Activated T-cell treated with anti-CD3 and anti-CD28 coated beads, Interleukin-2, amount 50 U/mL, for 48 hours (primary cell): ENCODE data around the gene CLIC4.

Experiments used
- DNase-seq, 2 experiments: peaks; one replicate each; pipeline ENCODE4 v3.0.0-alpha.2; 2020

The CLIC4 gene

DNA sequence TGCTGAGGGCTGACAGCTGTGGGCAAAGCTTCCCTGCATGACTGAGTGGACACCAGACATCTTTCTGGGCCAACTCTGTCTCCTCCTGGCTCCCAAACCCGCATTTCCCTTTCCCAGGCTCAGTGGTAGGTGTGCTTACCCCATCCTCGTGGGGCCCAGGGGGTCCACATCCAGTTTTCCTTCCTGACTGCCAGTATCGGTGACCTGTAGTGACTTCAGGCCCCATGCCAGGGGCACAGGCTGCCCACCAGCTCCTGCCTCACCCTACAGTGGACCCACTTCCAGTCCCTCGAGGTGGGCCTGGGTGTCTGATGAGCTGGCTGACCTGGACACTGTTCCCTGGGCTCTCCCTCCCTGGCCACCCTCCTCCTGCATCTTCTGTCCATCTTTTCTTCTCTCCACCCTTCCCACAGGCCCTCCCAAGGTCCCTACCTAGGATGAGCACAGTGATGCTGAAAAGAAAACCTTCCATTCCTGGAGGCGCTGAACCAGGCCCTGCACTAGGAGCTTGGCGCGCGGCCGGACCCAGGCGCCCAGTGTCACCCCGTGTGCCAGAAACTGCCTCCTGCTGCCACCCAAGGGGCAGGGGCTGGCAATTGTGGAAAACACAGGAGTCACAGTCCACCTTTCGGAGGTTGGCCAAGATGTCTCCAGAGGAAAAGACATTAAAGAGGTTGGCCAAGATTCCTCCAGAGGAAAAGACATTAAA is 117.7 kb downstream of the CLIC4 start:
- DNase-seq, result no peak

DNA sequence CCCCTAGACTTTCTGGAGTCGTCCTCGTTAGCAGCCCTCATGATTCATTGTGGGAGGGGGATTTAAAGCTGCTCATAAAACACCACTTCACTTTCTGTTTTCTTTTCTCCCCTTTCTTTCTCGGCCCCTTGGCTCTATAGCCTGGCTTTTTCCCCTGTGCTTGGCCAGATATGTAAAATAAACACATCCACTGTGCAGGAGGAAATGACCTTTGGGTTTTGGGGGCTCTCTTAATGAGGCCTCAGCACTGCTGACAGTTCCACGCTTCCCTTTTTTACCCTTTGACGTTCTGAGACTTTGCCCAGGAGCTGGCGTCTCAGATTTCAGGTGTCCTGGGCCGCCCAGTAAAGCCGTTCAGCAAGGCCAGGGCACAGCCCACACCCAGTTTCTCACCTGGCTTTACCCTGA is 119.1 kb downstream of the CLIC4 start:
- DNase-seq, result no peak

GRCh38 chr1:24865168-24865567 is 119.9 kb downstream of the CLIC4 start:
- DNase-seq, result no peak

- DNase-seq, result no peak
Measured at GRCh38 chr1:24865587-24865986, 120.3 kb downstream of the CLIC4 start.

- DNase-seq, result no peak
Measured at GRCh38 chr1:24866211-24867083, 121.2 kb downstream of the CLIC4 start.

DNA sequence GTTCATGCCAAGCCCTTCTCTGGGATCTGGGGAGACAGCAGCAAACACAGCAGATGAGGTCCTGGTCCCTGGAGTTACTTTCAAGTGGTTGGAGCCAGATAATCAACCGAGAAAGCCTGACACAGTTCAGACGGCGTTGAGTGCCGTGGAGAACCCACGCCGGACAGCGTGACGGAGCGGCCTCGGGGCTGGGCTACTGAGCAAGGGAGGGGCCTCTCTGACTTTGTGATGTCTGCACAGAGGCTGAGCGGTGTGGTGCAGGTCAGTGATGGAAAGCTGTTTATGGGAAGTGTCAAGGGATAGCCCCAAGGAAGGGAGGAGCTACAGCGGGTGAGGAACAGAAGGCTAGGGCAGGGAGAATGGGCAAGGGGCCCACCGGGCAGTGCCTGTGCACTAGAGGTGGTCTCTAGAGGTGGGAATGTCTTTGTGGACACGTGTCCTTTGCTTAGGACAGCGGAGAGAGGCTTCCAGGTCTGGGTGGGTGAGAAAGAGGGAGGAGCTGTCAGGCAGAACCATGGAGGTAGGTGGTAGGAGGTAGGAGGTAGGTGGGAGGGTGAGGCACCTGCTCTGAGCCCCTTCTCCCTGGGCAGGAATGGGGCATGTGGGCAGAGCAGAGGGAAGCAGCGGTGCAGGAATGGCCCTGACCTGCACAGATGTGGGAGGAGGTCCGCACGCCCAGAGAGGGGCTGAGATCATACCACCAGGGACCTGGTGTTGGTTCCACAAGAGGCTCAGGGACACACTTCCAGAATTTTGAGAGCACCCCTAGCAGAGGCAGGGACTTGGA is 122.0 kb downstream of the CLIC4 start:
- no peak for DNase-seq

- DNase-seq, result no peak
Measured at GRCh38 chr1:24868016-24868875, 123.0 kb downstream of the CLIC4 start.

DNA sequence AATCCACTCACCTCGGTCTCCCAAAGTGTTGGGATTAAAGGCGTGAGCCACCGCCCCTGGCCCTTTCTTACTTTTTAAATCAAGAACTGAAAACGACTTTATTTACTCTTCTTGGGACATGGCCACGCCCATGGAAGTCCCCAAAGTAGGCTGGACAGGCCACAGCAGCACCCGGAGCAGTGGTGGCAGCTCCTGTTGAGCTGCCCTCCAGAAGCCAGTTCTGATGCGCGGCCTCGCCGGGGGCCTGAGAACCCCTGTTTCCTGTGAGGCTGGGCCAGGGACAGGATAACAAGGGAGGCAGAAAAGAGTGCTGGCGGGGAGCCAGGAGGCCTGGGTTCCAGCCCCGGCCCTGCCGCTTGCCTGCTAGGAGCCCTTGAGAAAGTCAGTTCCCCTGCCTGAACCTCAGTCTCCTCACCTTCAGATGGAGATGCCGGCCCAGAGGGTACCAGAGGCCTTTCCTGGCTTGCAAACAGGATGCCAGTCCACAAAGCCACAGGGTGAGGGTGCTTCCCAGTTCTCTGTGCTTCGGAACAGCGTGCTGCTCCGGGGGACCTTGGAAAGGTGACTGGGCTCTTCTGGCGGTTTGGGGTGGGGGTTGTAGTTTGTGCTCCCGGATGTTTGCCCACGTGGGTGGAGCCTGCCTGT is 125.4 kb downstream of the CLIC4 start:
- DNase-seq, result peak in 1 of 2 experiments; percentile 39

- DNase-seq, result peak in 1 of 2 experiments; percentile 15
Measured at GRCh38 chr1:24871306-24871901, 126.2 kb downstream of the CLIC4 start.

DNA sequence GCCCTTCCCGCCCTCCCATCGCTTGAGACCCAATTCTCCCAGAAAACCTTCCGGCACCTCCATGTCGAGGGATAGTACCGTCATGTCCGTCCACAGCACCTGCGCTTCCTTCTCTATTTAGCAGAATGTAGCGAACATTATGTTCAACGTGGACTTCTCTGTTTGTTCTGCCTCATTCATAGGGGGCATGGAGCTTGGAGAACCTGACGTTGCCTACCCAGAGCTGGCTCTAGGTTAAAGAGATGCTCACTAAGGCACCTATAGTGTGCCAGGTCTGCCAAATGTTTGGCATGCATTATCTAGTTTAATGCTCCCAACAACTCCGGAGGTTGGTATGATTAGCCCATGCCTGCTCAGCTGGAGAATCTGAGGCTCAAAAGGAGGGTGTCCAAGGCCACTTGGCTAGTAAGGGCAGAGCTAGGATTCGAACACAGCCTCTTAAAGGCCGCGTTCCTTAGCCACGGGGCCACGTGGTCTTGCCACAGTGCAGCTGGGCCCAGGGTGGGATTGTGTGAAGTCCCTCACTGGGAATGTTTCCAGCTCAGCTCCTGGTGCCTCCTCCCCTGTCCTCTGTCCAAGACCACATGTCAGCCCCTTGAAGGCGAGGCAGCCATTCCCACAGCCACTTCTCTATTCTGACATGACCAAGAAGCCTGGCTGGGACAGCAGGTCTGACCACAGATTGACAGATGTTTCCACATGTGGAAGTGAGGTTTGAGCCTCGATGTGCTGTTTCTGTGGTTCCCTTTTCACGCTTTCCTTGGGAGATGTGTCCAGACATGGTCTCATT is 127.0 kb downstream of the CLIC4 start:
- DNase-seq, result peak in 1 of 2 experiments; percentile 13

GRCh38 chr1:24873148-24873547 is 127.9 kb downstream of the CLIC4 start:
- DNase-seq, result no peak

- no peak for DNase-seq
Measured at GRCh38 chr1:24874056-24874455, 128.8 kb downstream of the CLIC4 start.

- DNase-seq, result no peak
Measured at GRCh38 chr1:24874611-24875234, 129.5 kb downstream of the CLIC4 start.

GRCh38 chr1:24875257-24875656 is 130.0 kb downstream of the CLIC4 start:
- peak in 1 of 2 experiments; percentile 4 for DNase-seq

- no peak for DNase-seq
Measured at GRCh38 chr1:24875991-24876506, 130.8 kb downstream of the CLIC4 start.

GRCh38 chr1:24878045-24878444 is 132.8 kb downstream of the CLIC4 start:
- peak in 1 of 2 experiments; percentile 11 for DNase-seq

DNA sequence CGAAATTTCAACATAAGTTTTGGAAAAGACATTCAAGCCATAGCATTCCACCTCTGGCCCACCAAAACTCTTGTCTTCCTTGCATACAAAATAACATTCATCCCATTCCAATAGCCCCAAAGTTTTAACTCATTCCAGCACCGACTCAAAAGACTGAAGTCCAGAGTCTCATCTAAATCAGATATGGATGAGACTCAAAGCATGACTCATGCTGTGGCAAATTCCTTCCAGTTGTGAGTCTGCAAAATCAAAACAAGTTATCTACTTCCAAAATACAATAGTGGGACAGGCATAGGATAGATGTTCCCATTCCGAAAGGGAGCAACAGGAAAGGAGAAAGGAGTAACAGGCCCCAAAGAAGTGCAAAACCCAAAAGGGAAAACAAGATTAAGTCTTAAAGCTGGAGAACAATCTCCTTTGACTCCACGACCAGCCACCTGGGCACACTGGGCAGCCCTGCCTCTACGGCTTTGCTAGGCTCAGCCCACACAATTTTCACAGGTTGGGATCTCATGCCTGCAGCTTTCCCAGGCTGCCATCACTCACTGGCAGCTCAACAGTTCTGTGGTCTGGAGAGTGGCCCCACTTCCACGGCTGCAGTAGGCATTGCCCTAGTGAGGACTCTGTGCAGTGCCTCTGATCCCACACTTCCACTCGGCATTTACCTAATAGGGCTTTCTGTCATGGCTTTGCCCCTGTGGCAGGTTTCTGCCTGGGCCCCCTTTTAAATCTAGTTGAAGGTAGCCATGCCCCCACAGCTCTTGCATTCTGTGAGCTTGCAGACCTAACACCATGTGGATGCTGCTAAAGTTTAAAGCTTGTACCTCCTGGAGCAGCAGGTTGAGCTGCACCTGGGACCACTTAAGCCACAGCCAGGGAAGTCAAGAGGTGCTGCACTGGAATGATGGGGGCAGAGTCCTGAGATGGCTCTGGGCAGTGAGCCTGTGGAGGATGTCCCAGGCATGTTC is 133.8 kb downstream of the CLIC4 start:
- DNase-seq, result peak; percentile 8 to 12

DNA sequence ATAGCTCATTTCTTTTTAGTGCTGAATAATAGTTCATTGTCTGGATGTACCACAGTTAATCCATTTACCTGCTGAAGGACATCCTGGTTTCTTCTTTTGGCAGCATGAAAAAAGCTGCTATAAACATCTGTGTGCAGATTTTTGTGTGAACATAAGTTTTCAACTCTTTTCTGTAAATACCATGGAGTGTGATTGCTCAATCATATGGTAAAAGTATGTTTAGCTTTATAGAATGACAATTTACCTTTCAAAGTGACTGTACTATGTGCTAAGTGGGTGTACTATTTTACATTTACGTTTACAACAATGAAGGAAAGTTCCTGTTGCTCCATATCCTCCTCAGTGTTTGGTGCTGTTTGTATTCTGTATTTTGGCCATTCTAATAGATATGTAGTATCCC is 135.8 kb downstream of the CLIC4 start:
- no peak for DNase-seq
